SKM-1 (cell line): ENCODE measurements around the gene PARD6G.
"Not testable (repeated sequence)": the region's sequence is repeated elsewhere in the genome, so short reads cannot be mapped to it uniquely, and the experiment has no call there.

Experiments used
- DNase-seq: peaks from one replicate; lab custom pipeline; 2025; ENCODE audit not compliant: unreplicated experiment; lab: John Stamatoyannopoulos, UW

Gene PARD6G

GRCh38 chr18:80247393-80247841, at the start of gene PARD6G:
Gene PARD6G, minus strand, starts transcription at chr18:80247514. Its CDS starts 166 bp downstream, at chr18:80247348.
- peak; percentile 28 for DNase-seq

GRCh38 chr18:80262241-80263033, 15.1 kb upstream of the PARD6G start:
- DNase-seq, result not testable (repeated sequence)

GRCh38 chr18:80259610-80260009, 12.3 kb upstream of the PARD6G start:
- DNase-seq, result no peak

GRCh38 chr18:80258640-80259039, 11.3 kb upstream of the PARD6G start:
- DNase-seq, result no peak

- not testable (repeated sequence) for DNase-seq
These were observed 10.5 kb upstream of the PARD6G start for GRCh38 chr18:80257579-80258543.

GRCh38 chr18:80254971-80255500, 7.7 kb upstream of the PARD6G start:
- no peak for DNase-seq

GRCh38 chr18:80253871-80254492, 6.7 kb upstream of the PARD6G start:
- no peak for DNase-seq

GRCh38 chr18:80253236-80253635, 5.9 kb upstream of the PARD6G start:
- DNase-seq, result no peak

- DNase-seq, result no peak
These were observed 4.8 kb upstream of the PARD6G start for GRCh38 chr18:80252136-80252535.

- no peak for DNase-seq
These were observed 4.4 kb upstream of the PARD6G start for GRCh38 chr18:80251700-80252099.

- no peak for DNase-seq
These were observed 3.5 kb upstream of the PARD6G start for GRCh38 chr18:80250740-80251364.

GRCh38 chr18:80249217-80250093, 2.1 kb upstream of the PARD6G start:
- DNase-seq, result no peak

- peak; percentile 22 for DNase-seq
These were observed 595 bp downstream of the PARD6G start for GRCh38 chr18:80246445-80247392.

- DNase-seq, result no peak
These were observed 1.4 kb downstream of the PARD6G start for GRCh38 chr18:80245781-80246444.

GRCh38 chr18:80244956-80245730, 2.2 kb downstream of the PARD6G start:
- no peak for DNase-seq

- no peak for DNase-seq
These were observed 3.1 kb downstream of the PARD6G start for GRCh38 chr18:80244167-80244566.

GRCh38 chr18:80243204-80243603, 4.1 kb downstream of the PARD6G start:
- no peak for DNase-seq
